ENCODE data around the gene ZNF471.

Gene ZNF471

DNA sequence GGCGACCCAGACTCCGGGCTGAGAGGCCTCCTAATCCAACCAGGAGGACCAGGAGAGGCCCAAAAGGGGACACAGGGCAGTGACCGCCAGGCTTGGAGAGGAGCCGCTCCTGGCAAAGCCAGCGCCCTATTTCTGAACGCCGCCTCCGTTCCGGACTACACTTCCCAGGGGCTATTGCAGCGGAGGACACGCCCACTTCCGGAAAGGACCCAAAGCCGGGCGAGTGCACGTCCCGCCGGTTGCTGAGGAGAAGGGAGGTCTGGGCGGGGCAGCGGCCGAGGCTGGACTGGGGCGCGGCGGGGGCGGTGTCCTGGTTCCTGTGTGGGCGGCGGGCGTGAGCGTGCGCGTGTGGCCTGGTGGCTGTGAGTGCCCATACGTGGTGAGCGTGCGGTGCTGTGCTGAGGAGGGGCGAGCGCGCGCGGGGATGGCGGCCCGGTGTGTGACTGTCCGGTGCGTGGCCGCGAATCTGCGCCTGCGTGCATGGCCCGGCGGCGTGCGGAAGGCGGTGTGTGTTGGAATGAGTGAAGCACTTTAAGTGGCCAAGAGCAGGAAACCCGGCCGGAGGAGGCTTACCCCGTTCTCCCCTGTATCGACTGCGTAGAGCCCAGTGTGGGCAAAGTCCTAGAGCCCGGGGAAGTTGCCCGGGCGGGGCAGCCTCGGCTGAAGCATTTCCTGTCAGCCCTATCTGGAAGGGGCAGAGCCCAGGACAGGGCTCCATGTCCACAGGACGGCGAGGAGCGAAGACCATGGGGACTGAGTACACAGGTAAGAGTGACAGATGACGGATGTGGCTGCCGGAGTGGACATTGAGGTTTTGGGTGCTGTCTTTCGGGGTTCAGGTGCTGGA lies 59.8 kb downstream of the ZNF471 start, which contains the start of gene ZNF470:
ZNF470 (plus strand) TSS at position 195 of the 847 bp plus-strand sequence. CDS start 2,844 bp downstream, outside the sequence.
- H3K27ac ChIP-seq (ENCODE audit: low read depth, low read length), result peak within 1 kb of the TSS; percentile 70
- peak within 1 kb of the TSS; percentile 73 to 93 (median 83) for H3K9ac ChIP-seq (ENCODE audit: low read length in 5 of 5)
- H3K36me3 ChIP-seq (ENCODE audit: control insufficient read depth in 5 of 5, insufficient read depth in 5 of 5, low read length in 5 of 5), result peaks cover 20 to 29% (median 25%) of the 10 kb centered on the region in 5 donors
- H3K4me3 ChIP-seq (ENCODE audit: low read depth in 1 of 5, low read length in 5 of 5), result peak within 1 kb of the TSS; percentile 90 to 99 (median 97)
- H3K9me3 ChIP-seq (ENCODE audit: control insufficient read depth in 5 of 5, low read length in 5 of 5), result peaks cover 28 to 75% (median 62%) of the 10 kb centered on the region in 5 donors
- peaks cover 3 to 20% (median 14%) of the 10 kb centered on the region in 5 donors for H3K4me1 ChIP-seq (ENCODE audit: control insufficient read depth in 5 of 5, insufficient read depth in 5 of 5, low read length in 5 of 5)
- no peaks in the 10 kb centered on the region for H3K27me3 ChIP-seq (ENCODE audit: control insufficient read depth in 5 of 5, insufficient read depth in 4 of 5, low read length in 5 of 5)

DNA sequence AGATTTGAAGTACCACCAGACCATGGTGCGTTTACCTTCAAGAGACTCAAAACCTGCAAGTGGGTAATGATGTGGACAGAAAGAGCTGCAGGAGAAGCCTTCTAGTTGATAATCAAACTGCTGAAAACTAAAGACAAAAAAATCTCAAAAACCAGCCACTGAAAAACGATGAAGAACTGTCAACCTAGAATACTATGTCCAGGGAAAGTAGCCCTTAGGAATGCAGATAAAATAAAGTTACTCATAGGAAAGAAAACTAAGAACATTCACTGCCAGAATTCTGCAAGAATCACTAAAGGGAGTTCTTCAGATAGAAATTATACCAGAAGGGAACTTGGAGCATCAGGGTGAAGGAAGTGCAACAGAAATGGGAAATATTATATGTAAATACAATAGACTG lies 64.9 kb downstream of the ZNF471 start:
- H3K27ac ChIP-seq (ENCODE audit: low read depth, low read length), result no peak overlapping the region
- H3K36me3 ChIP-seq (ENCODE audit: control insufficient read depth in 5 of 5, insufficient read depth in 5 of 5, low read length in 5 of 5), result peaks cover 43 to 70% (median 61%) of the 10 kb centered on the region in 5 donors
- peaks cover 61 to 88% (median 78%) of the 10 kb centered on the region in 5 donors for H3K9me3 ChIP-seq (ENCODE audit: control insufficient read depth in 5 of 5, low read length in 5 of 5)

DNA sequence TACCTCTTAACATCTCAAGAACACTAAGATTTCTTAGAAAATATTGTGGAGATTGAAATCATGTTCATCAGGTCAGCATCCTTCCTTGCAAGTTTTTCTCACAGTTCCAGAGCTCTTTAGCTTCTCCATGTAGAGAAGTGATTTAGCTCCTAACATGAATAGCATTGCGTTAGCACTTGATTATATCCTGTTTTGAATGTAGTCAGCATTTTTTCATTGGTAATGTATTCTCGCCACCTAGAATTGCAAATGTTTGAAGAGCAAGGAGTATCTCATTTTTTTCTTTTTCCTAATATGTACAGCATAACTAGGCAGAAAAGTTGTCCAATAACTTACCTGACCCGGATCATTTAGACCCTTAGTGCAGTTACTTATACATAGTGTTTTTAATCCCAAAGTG lies 66.3 kb downstream of the ZNF471 start:
- H3K27ac ChIP-seq (ENCODE audit: low read depth, low read length), result no peak overlapping the region
- H3K4me1 ChIP-seq (ENCODE audit: control insufficient read depth in 5 of 5, insufficient read depth in 5 of 5, low read length in 5 of 5), result no peaks in the 10 kb centered on the region
- H3K9ac ChIP-seq (ENCODE audit: low read length in 5 of 5), result no peak overlapping the region
- no peaks in the 10 kb centered on the region for H3K27me3 ChIP-seq (ENCODE audit: control insufficient read depth in 5 of 5, insufficient read depth in 4 of 5, low read length in 5 of 5)
- H3K36me3 ChIP-seq (ENCODE audit: control insufficient read depth in 5 of 5, insufficient read depth in 5 of 5, low read length in 5 of 5), result peaks cover 43 to 70% (median 60%) of the 10 kb centered on the region in 5 donors
- H3K4me3 ChIP-seq (ENCODE audit: low read depth in 1 of 5, low read length in 5 of 5), result peak overlapping the region; percentile 16 to 56 (median 45)
- H3K9me3 ChIP-seq (ENCODE audit: control insufficient read depth in 5 of 5, low read length in 5 of 5), result peaks cover 75 to 91% (median 89%) of the 10 kb centered on the region in 5 donors

More for the DNA sequence above, 64.9 kb downstream of the ZNF471 start:
- H3K27me3 ChIP-seq (ENCODE audit: control insufficient read depth in 5 of 5, insufficient read depth in 4 of 5, low read length in 5 of 5), result no peaks in the 10 kb centered on the region
- H3K4me1 ChIP-seq (ENCODE audit: control insufficient read depth in 5 of 5, insufficient read depth in 5 of 5, low read length in 5 of 5), result peaks cover 3 to 10% (median 8%) of the 10 kb centered on the region in 5 donors
- no peak overlapping the region for H3K9ac ChIP-seq (ENCODE audit: low read length in 5 of 5)
- peak overlapping the region in 2 of 5 donors; percentile 34 to 56 for H3K4me3 ChIP-seq (ENCODE audit: low read depth in 1 of 5, low read length in 5 of 5)

DNA sequence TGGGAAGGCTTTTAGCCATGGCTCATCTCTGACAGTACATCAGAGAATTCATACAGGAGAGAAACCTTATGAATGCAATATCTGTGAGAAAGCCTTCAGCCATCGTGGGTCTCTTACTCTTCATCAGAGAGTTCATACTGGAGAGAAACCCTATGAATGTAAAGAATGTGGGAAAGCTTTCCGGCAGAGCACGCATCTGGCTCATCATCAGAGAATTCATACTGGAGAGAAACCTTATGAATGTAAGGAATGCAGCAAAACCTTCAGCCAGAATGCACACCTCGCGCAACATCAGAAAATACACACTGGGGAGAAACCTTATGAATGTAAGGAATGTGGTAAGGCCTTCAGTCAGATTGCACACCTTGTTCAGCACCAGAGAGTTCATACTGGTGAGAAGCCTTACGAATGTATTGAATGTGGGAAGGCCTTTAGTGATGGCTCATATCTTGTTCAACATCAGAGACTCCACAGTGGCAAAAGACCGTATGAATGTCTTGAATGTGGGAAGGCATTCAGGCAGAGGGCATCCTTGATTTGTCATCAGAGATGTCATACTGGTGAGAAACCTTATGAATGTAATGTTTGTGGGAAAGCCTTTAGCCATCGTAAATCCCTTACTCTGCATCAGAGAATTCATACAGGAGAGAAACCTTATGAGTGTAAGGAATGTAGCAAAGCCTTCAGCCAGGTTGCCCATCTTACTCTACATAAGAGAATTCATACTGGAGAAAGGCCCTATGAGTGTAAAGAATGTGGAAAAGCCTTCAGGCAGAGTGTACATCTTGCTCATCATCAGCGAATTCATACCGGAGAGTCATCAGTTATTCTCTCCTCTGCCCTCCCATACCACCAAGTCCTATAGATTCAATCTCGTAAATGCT lies 70.3 kb downstream of the ZNF471 start:
- Histone ChIP-seq H3K4me1 (ENCODE audit: control insufficient read depth in 5 of 5, insufficient read depth in 5 of 5, low read length in 5 of 5) (no peaks in the 10 kb centered on the region), H3K9ac (ENCODE audit: low read length in 5 of 5) (no peak overlapping the region), H3K27ac (ENCODE audit: low read depth, low read length) (no peak overlapping the region), H3K4me3 (ENCODE audit: low read depth in 1 of 5, low read length in 5 of 5) (peak overlapping the region; percentile 3 to 55 (median 37)), H3K27me3 (ENCODE audit: control insufficient read depth in 5 of 5, insufficient read depth in 4 of 5, low read length in 5 of 5) (no peaks in the 10 kb centered on the region), H3K36me3 (ENCODE audit: control insufficient read depth in 5 of 5, insufficient read depth in 5 of 5, low read length in 5 of 5) (peaks cover 22 to 48% (median 38%) of the 10 kb centered on the region in 5 donors), H3K9me3 (ENCODE audit: control insufficient read depth in 5 of 5, low read length in 5 of 5) (peaks cover 91 to 100% (median 96%) of the 10 kb centered on the region in 5 donors)

Data from subcutaneous abdominal adipose tissue (tissue), 5 donors.